Pons (tissue), 1 donor: ENCODE data around the gene UPK2.

Source experiments
- DNase-seq: peaks from one replicate; pipeline ENCODE4 v3.0.0-alpha.2; 2016; ENCODE audit warnings: low spot score

The UPK2 gene

DNA sequence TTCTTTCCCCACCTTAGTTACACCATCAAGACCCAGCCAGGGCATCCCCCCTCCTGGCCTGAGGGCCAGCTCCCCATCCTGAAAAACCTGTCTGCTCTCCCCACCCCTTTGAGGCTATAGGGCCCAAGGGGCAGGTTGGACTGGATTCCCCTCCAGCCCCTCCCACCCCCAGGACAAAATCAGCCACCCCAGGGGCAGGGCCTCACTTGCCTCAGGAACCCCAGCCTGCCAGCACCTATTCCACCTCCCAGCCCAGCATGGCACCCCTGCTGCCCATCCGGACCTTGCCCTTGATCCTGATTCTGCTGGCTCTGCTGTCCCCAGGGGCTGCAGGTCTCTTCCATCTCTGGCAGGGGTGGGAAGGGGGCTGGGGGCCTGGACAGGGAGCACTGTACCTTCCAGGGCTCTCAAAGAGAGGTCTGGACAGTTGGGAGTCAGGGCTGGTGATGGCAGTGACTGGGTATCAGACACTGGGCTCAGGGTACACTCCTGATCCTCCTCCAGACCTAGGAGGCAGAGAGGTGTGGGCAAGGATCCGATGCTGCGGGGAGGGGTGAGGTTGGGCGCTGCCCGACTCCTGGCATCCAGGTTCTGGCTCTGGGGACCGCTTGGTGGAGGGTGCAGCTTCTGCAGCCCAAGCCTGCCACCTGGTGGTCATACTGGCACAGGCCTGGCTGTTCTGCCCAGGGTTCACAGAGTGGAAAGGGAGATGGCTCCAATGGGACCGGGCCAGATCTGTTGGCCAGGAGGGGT lies at the start of gene UPK2:
UPK2 (plus strand) TSS at position 205 of the 753 bp plus-strand sequence; CDS start at position 258, 53 bp downstream.
- peak; percentile 76 for DNase-seq

DNA sequence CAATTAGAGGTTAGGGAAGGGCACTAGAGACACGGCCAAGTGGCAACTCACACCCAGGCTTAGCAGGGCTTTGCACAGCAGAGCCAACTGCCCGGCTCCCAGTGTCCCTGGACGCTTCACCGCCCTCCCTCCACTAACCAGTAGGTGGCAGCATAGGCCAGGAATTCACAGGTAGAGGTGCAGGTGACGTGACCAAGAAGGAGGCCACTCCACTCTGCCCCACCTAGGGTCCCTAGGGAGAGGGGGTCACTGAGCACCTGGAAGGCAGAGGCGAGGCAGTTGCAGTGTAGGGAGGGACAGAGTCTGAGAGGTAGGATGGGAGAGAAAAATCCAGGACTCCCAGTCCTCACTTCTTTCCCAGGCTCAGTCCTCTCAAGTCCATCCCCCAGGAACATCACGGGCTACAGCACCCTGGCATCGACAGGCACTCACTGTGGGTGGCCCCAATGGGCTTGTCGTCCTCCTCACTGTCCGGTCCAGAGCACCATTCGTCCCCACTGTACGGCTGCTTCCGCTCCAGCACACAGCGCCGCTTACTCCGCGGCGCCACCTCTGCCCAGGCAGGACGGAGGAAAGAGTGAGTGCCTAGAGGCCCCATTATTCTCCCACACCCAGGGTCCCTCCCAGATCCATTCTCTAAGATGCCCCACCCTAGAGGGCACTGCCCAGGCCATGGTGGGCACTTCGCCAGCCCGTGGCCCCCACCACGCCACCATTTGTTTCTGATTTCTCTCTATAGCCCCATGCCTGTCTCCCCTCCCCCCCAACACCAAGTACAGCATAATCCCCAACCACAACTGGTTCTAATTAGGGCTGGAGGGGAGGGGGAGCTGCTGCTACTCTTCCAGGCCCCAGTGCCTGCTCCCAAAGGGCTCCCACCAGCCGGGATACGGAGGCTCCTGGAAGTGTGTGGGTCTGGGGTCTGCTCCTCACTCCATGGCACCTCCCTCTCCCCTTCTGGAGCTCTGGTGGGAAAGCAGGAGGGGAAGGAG lies 48.8 kb upstream of the UPK2 start:
- DNase-seq = peak; percentile 84

DNA sequence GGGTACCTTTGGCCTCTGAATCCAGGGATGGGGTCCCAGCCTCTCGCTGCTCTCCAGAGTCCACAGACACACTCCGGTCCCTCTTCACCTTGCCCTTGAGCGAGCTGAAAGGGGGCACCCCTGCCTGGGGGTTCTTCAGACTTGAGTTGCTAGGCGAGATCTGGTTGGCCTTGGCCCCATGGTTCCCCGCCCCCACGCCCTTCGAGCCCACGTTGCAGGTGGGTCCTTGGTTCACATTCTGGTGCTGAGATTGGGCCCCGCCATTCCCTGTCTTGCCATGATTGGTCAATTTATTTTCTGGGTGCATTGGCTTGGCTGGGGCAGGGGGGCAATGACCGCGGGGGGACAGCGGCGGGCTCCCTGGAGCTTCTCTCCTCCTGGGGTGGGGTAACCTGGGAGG lies 47.8 kb upstream of the UPK2 start:
- DNase-seq = no peak

- no peak for DNase-seq
Measured at GRCh38 chr11:118908901-118909618, 47.0 kb upstream of the UPK2 start.

DNA sequence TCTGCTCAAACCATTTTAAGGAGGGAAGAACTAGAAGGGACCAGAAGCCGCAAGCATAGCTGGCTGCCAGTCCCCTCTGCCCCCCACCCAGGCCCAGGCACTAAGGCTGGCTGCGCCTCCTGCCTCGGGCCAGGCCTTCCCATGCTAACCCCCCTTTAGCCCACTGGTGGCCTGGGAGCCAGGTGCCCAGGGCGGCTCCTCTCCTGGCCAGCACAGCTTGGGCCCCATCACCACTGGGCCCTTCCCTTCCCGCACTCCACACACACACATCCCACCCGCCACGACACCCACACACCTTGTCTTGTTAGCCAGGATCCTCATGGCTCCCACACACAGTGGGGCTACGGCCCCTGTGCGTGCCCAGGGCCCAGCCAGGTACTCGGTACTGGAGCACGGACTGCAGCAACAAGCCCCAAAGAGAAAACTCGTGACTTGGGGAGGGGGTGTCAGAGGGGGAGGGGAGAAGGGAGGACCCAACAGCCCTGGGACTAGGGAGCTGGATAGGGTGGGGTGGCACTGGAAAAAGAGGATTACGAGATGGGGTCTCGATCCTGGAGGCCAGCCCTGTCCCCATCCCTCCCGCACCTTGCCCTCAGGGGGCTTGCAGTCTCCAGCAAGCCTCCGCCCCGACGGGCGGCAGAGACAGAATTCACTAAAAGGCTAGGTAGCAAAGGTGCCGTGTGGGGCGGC lies 46.3 kb upstream of the UPK2 start:
- DNase-seq = no peak

DNA sequence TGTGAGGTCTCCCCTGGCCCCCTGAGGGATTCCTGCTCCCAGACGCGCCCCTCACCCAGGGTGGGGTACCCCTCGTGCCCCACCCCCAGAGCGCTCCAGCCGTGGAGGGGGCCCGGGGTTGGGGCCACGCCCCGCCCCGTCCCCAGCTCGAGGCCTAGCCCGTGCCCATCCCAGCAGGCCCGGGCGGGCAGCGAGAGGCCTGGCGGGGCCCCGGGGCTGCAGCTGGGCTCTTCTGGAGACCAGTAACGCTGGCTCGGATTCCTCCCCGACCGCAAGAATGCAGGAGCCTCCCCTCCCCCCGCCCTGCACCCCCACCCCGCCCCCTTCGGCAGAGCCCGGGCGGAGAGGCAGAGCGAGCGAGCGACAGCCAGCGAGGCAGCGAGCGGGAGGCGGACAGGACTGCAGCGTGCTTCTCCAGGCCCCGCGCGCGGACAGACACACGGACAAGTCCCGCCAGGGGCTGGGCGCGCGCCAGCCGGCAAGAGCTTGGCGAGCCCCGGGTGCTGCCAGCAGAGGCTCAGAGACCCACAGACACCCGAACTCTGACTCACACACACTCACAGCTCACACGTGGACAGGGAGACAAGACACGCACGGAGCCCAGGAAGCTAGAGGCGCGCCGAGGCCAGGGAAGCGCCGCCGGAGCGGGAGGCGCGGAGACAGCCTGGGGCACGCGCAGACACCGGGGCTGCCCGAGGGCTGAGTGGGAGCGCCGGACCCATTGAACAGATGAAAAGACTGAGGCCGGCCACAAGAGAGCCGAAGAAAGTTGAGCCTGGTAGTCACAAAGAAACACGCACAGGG lies 45.6 kb upstream of the UPK2 start:
- no peak for DNase-seq

DNA sequence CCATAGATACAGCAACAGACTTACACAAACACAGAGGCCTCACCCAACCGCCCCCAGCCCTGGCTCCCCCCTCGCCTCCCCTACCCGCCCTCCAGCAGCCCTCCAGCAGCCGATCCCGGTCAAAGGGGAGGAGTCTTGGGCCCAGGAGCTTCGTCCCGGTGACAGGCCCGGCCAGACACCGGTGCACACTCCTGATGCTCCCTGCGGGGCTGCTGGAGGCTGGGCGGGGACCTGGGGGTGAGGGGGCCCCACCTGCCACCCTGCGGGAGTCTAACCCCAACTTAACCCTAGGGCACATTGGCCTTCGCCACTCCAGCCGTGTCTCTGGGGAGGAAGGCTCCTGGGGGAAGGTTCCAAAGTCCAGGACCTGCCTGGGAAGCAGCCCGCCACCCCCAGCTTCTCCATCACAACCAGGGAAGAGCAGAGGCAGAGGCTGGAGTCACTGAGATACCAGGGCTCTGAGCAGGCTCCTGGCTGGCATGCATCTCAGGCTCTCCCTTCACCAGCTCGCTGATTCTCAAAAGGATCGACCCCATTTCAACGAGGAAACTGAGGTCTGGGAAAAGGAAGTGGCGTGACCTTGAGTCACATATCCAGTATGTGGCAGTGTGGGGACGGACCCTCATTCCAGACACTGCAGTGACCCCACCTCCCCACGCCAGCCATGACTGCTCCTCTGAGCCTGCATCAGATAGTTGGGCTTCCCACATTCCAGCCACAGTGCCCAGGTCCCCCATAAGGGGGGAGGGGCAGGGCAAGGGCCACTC lies 44.8 kb upstream of the UPK2 start:
- DNase-seq = no peak

DNA sequence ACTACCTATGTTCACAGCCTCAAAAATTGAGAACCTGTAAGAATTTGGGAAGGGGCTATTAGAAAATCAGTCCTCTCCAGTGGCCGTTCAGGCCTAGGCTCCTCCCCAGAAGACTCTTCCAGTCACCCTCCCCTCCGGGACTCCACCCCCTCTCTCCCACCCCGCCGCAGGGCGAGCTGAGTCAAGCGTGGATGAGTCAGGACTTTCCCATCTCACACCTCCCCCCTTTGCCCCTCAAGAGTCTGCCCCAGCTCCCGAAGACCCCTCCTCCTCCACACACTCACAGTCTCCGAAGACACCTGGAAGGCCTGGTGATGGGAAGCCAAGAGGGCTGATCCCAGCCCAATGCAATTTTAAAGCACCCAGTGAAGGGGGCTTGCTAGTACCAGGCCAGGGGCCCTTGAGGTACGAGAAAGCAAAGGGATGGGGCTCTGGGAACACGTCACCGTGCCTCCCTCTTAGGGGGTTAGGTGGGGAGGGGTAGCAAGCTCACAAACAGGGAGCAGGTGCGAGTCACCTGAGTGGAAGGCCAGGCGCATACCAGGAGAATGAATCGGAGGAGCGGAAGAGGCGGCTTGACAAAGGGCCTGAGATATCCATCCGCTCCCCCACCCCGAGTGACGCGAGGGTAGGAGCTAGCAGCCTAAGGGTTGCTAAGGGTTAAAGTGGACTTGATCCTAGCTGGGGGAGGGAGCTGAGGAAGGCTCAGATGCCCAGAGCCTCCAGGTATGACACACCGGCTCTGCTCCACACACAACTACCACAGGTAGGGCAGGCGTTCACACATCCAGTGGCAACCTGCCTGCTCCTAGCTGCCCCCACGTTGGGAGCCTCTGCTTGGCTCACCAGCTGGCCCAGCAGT lies 44.0 kb upstream of the UPK2 start:
- no peak for DNase-seq

GRCh38 chr11:118912742-118913410 lies 43.2 kb upstream of the UPK2 start:
- DNase-seq = no peak

DNA sequence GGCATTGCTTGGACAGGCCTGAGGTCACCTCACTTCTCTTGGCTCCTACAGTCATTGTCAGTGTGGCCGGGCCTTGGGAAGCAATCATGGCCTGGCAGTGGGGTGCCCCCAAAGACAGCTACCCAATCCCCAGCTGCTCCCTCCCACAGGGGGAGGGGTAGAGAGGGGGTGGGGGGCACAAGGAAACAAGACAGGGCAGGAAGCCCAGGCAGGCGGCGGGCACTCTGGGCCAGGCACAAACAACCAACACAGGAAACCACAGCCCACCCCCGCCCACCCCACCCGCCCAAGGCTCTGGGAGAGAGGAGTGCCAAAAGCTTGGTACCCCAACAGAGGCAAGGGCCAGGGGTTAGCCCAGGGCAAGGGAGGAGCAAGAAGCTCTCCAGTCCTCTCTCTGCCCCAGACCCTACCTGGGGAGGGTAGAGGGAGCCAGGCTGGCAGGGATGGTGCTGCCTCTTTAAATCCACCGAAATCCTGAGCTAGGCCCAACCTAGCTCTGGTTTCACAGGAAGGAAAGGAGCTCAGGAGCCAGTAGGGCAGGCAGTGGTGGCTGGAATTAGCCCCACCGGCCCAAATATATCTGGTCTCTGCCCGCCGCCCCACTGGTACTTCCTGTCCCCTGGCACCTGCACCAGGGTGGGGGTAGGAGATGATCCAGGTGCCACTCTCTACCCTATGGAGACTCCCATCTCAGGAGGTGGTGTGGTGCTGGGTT lies 42.5 kb upstream of the UPK2 start:
- DNase-seq = peak; percentile 61

GRCh38 chr11:118914178-118914918 lies 41.8 kb upstream of the UPK2 start:
- peak; percentile 73 for DNase-seq

GRCh38 chr11:118914987-118915386 lies 41.1 kb upstream of the UPK2 start:
- DNase-seq = no peak

DNA sequence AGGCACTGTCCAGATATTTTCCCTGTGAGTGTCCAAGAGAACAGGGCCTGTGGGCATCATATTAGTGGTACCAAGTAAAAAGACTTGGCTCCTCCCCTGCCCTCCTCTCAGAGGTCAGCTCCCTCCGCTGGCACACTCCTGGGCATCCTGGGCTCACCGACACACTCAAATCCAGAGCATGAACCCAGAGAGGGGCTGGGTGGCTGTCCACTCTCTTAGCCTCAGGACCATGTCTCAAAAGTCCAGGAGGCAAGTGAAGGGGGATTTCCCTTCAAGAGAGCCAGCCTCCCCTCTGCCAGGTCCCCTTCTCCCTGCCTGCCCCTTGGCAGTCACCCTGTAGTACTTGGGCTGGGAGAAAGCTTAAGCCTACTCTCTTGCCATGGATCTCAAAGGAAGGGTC lies 40.7 kb upstream of the UPK2 start:
- no peak for DNase-seq

- no peak for DNase-seq
Measured at GRCh38 chr11:118915941-118916841, 39.9 kb upstream of the UPK2 start.

- no peak for DNase-seq
Measured at GRCh38 chr11:118916842-118917388, 39.2 kb upstream of the UPK2 start.
